B cell (primary cell): Measurements from ENCODE around the gene POLG2. TPM values are rescaled to one million over a fixed set of nuclear protein-coding genes. Genes with fewer than 3 reads are reported as not detected.

ENCODE experiments used
- ATAC-seq: fragments of 200-7000 bp; cut with Tn5 transposase; one replicate; pipeline ENCODE4 v1.10.0; 2021; ENCODE audit warnings: low read depth, mild to moderate bottlenecking, moderate number of reproducible peaks, moderate library complexity
- CTCF ChIA-PET: fragments of 350-600 bp; sonication (Branson Sonifier 250); formaldehyde crosslinking; loops from one replicate; lab custom pipeline; 2021; ENCODE audit warnings: antibody characterized with exemption, inconsistent platforms; lab: Charles Lee
- POLR2A ChIA-PET: fragments of 350-600 bp; sonication (Branson Sonifier 250); formaldehyde crosslinking; loops from one replicate; lab custom pipeline; 2021; ENCODE audit warnings: antibody characterized with exemption; lab: Charles Lee
- DNase-seq: peaks from one replicate; pipeline ENCODE4 v3.0.0; 2013
- H2AFZ ChIP-seq: 2 replicates; pipeline ENCODE4 v1.6.1; 2012; ENCODE audit warnings: mild to moderate bottlenecking, low read depth, low read length; ENCODE audit not compliant: insufficient read depth, poor library complexity, severe bottlenecking
- H3K27ac ChIP-seq, 2 donors: 1 replicate in 1 of 2; 2 replicates in 1 of 2; pipeline ENCODE4 v1.5.1; 2012 to 2013; ENCODE audit warnings: low read length in 2 of 2, mild to moderate bottlenecking in 2 of 2, moderate library complexity in 1 of 2
- H3K27me3 ChIP-seq, 4 experiments: fragments of 200-600 bp in 1 of 4; sonication (generic) in 1 of 4; replicated peaks in 1 of 4; 1 replicate in 2 of 4; 2 replicates in 2 of 4; pipeline versions ENCODE4 v1.6.1 to v1.7.0; 2013 to 2016; ENCODE audit warnings: low read length in 3 of 4, mild to moderate bottlenecking in 2 of 4, mixed read lengths in 1 of 4, moderate library complexity in 1 of 4; ENCODE audit not compliant: insufficient read depth in 4 of 4, control insufficient read depth in 3 of 4; ENCODE audit errors: control extremely low read depth in 1 of 4
- H3K36me3 ChIP-seq, 2 experiments: replicated peaks in 1 of 2; 1 replicate in 1 of 2; 2 replicates in 1 of 2; pipeline versions ENCODE4 v1.6.1 to v1.7.1; 2013; ENCODE audit warnings: low read length in 1 of 2; ENCODE audit not compliant: insufficient read depth in 2 of 2, control insufficient read depth in 1 of 2; ENCODE audit errors: control extremely low read depth in 1 of 2, extremely low read depth in 1 of 2
- H3K4me1 ChIP-seq, 2 donors: fragments of 200-600 bp in 1 of 2; sonication (generic) in 1 of 2; 1 replicate in 1 of 2; 2 replicates in 1 of 2; pipeline versions ENCODE4 v1.5.1 to v1.6.1; 2013 to 2017; ENCODE audit warnings: low read length in 2 of 2; ENCODE audit not compliant: control insufficient read depth in 2 of 2, insufficient read depth in 2 of 2
- H3K4me2 ChIP-seq: replicated peaks from 2 replicates; pipeline ENCODE3; 2012; ENCODE audit warnings: mild to moderate bottlenecking, low read depth, low read length; ENCODE audit not compliant: poor library complexity, severe bottlenecking
- H3K4me3 ChIP-seq, 5 experiments: fragments of 200-600 bp in 1 of 5; sonication (generic) in 1 of 5; 1 replicate in 3 of 5; 2 replicates in 2 of 5; pipeline versions ENCODE4 v1.5.1 to v1.7.0; 2011 to 2016; ENCODE audit warnings: low read length in 4 of 5, mild to moderate bottlenecking in 4 of 5, low read depth in 2 of 5, control low read depth in 1 of 5, moderate library complexity in 1 of 5; ENCODE audit not compliant: insufficient read depth in 1 of 5; ENCODE audit errors: control extremely low read depth in 1 of 5, extremely low read depth in 1 of 5
- H3K79me2 ChIP-seq: fragments of 200-600 bp; sonication (generic); one replicate; pipeline ENCODE4 v1.6.0; 2016; ENCODE audit warnings: low read length; ENCODE audit not compliant: control insufficient read depth, insufficient read depth
- H3K9ac ChIP-seq: fragments of 200-600 bp; sonication (generic); 2 replicates; pipeline ENCODE4 v1.6.1; 2017; ENCODE audit warnings: mild to moderate bottlenecking, low read length, moderate library complexity
- H3K9me3 ChIP-seq, 3 donors: one replicate each; pipeline versions ENCODE4 v1.6.1 to v1.7.1; 2013; ENCODE audit warnings: low read length in 2 of 3; ENCODE audit not compliant: control insufficient read depth in 2 of 3, insufficient read depth in 1 of 3; ENCODE audit errors: control extremely low read depth in 1 of 3
- H4K20me1 ChIP-seq: 2 replicates; pipeline ENCODE4 v1.6.0; 2012; ENCODE audit warnings: mild to moderate bottlenecking, low read length; ENCODE audit not compliant: insufficient read depth, control insufficient read depth, poor library complexity, severe bottlenecking
- H3K27ac Mint-ChIP-seq: one replicate; pipeline ENCODE4 v1.8.0; 2021; ENCODE audit warnings: mixed read lengths
- H3K27me3 Mint-ChIP-seq: one replicate; pipeline ENCODE4 v1.8.0; 2021; ENCODE audit warnings: mixed read lengths
- H3K4me1 Mint-ChIP-seq: one replicate; pipeline ENCODE4 v1.8.0; 2021; ENCODE audit warnings: mixed read lengths
- H3K4me3 Mint-ChIP-seq: one replicate; pipeline ENCODE4 v1.8.0; 2021; ENCODE audit warnings: mixed read lengths
- H3K9me3 Mint-ChIP-seq: one replicate; pipeline ENCODE4 v1.8.0; 2022; ENCODE audit warnings: mixed read lengths; ENCODE audit not compliant: insufficient read depth
- EZH2 ChIP-seq: IDR thresholded peaks from 2 replicates; pipeline ENCODE4 v1.6.1; 2012; ENCODE audit warnings: borderline replicate concordance, low read depth, mild to moderate bottlenecking, moderate library complexity, low read length; ENCODE audit not compliant: insufficient read depth, poor library complexity, severe bottlenecking
- WGBS: methylation state at CpG from one replicate; pipeline ENCODE4 v1.1.5; 2013; ENCODE audit warnings: missing lambda C conversion rate; ENCODE audit not compliant: insufficient coverage; 5-methylcytosine and 5-hydroxymethylcytosine counted together
- intact Hi-C: fragments of 100-400 bp; cut with micrococcal nuclease; formaldehyde crosslinking; loops from one replicate; pipeline ENCODE4 v1.10.0; 2022
- polyA plus RNA-seq: library from polyadenylated mRNA; depleted of rRNA; stranded (reverse); fragments of >200 nt; gene quantifications from 2 replicates; pipeline ENCODE4 v1.2.3, GENCODE V29; 2012
- small RNA-seq: library from RNA; depleted of rRNA; stranded (forward); fragments of <200 nt; gene quantifications from one replicate; pipeline ENCODE3, GENCODE V24; 2012; ENCODE audit warnings: low replicate concordance, low read depth; ENCODE audit not compliant: insufficient read length
- total RNA-seq, 2 donors: library from RNA; stranded (reverse); fragments of 120-200 nt in 1 of 2; gene quantifications; 1 replicate in 1 of 2; 2 replicates in 1 of 2; pipeline versions ENCODE4 v1.2.3 to v1.2.4, GENCODE V29; 2013 to 2022
- TF ChIP-seq, protein P1 (sequence below): fragments of 200-600 bp; IDR thresholded peaks from one replicate; pipeline ENCODE4 v1.8.0; 2022; ENCODE audit warnings: antibody characterized with exemption, mild to moderate bottlenecking

The POLG2 gene
- total and polyA plus RNA-seq, 2 donors (not counting 1 experiment from before 2014, with no cell fraction given) = 26.9 to 74.5 TPM

DNA sequence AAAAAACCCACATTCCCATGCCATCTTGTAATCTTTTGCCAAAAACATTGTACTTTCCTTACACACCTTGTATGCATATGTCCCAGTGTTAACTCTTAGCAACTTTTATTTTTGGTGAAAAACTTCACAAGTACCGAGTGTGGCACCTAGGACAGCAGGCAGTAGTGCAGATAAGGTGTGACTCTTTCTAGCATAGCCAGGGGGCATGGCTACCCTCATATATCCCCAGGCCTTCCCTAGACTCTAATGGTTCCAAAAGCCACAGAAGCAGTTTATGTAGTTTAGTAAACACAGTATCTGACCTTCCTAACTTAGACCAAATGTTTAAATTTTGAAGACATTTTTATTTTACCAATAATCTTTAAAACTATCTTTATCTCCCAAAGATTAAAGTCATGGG is 68.4 kb downstream of the POLG2 start:
- ChIA-PET POLR2A (no interaction called here), CTCF (interaction anchor here (1.1 to 5.5 kb wide), 3 partner anchors 8 to 108 kb away, joined by 3 to 33 read pairs (median 4); no protein-coding TSS in a partner anchor)
- H3K27ac Mint-ChIP-seq = no peak overlapping the region
- Histone ChIP-seq H3K4me2 (no peak overlapping the region), H4K20me1 (no peaks in the 10 kb centered on the region), H3K27ac (no peak overlapping the region), H3K9ac (no peak overlapping the region), H3K27me3 (no peaks in the 10 kb centered on the region), H3K4me3 (no peak overlapping the region), H3K9me3 (no peaks in the 10 kb centered on the region), H3K79me2 (no peaks in the 10 kb centered on the region), H3K36me3 (no peaks in the 10 kb centered on the region), H3K4me1 (no peaks in the 10 kb centered on the region), H2AFZ (no peak overlapping the region)
- no peak for ATAC-seq
- no CpG with 5 or more reads among the region's 1 CpG for WGBS
- no peaks in the 10 kb centered on the region for H3K27me3 Mint-ChIP-seq
- intact Hi-C loops = no loop called here
- H3K4me1 Mint-ChIP-seq = no peaks in the 10 kb centered on the region
- TF ChIP-seq EZH2 = no peak
- TF ChIP-seq, protein P1, sequence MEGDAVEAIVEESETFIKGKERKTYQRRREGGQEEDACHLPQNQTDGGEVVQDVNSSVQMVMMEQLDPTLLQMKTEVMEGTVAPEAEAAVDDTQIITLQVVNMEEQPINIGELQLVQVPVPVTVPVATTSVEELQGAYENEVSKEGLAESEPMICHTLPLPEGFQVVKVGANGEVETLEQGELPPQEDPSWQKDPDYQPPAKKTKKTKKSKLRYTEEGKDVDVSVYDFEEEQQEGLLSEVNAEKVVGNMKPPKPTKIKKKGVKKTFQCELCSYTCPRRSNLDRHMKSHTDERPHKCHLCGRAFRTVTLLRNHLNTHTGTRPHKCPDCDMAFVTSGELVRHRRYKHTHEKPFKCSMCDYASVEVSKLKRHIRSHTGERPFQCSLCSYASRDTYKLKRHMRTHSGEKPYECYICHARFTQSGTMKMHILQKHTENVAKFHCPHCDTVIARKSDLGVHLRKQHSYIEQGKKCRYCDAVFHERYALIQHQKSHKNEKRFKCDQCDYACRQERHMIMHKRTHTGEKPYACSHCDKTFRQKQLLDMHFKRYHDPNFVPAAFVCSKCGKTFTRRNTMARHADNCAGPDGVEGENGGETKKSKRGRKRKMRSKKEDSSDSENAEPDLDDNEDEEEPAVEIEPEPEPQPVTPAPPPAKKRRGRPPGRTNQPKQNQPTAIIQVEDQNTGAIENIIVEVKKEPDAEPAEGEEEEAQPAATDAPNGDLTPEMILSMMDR = no peak
- no peak overlapping the region for H3K4me3 Mint-ChIP-seq
- no peaks in the 10 kb centered on the region for H3K9me3 Mint-ChIP-seq
- no peak for DNase-seq

Small RNAs within 50 kb of the gene (small RNA-seq; reads per million reads assigned to genes)
- not detected for gene ATP5MFP4

Other genes with a start within 250 kb of the POLG2 start
- gene TEX2, start 233.8 kb downstream of the POLG2 start, total RNA-seq = 6.9 and 7.6 TPM in 2 replicates
- gene TEX2, start 233.8 kb downstream of the POLG2 start, polyA plus RNA-seq = 3.3 and 4.0 TPM in 2 replicates
- gene PECAM1, start 106.2 kb downstream of the POLG2 start, total RNA-seq = 106 and 109 TPM in 2 replicates
- 24.4 and 29.6 TPM in 2 replicates for gene PECAM1, start 106.2 kb downstream of the POLG2 start, polyA plus RNA-seq
- gene MILR1, start 47.9 kb downstream of the POLG2 start, total RNA-seq = 9.4 and 14.7 TPM in 2 replicates
- gene MILR1, start 47.9 kb downstream of the POLG2 start, polyA plus RNA-seq = 38.0 and 60.4 TPM in 2 replicates
- 1,506 and 1,560 TPM in 2 replicates for gene DDX5, start 9.2 kb upstream of the POLG2 start, total RNA-seq
- 2,167 and 5,531 TPM in 2 replicates for gene DDX5, start 9.2 kb upstream of the POLG2 start, polyA plus RNA-seq
- gene CEP95, start 9.9 kb upstream of the POLG2 start, total RNA-seq = 122 and 129 TPM in 2 replicates
- 71.1 and 96.0 TPM in 2 replicates for gene CEP95, start 9.9 kb upstream of the POLG2 start, polyA plus RNA-seq
- gene SMURF2, start 165.3 kb upstream of the POLG2 start, total RNA-seq = 32.8 and 37.1 TPM in 2 replicates
- 9.2 and 14.6 TPM in 2 replicates for gene SMURF2, start 165.3 kb upstream of the POLG2 start, polyA plus RNA-seq